Measurements from ENCODE around the gene C6orf89. TPM values are rescaled to one million over a fixed set of nuclear protein-coding genes. Genes with fewer than 3 reads are reported as not detected.

The C6orf89 gene
- total and polyA plus RNA-seq, 2 of the 13 experiments (the other 11 are each of a cell fraction or from before 2014, with no cell fraction given), result 22.1 to 32.2 TPM

- DNase-seq (ENCODE audit: low spot score) (no peak), FAIRE-seq (peak; percentile 36), ATAC-seq (no peak)
- H3K4me1 ChIP-seq (ENCODE audit: insufficient read depth, low read length), result peaks cover 14% of the 10 kb centered on the region
- intact Hi-C loops (cut with micrococcal nuclease; ENCODE audit: unreplicated experiment) (no loop called here), in situ Hi-C loops (cut with HindIII; ENCODE audit: extremely low pct_ligation_motif_present, low pct_unique_long_range_greater_than_20kb) (no loop called here)
- WGBS (ENCODE audit: low lambda C conversion rate), result 97% methylated on average over 2 of the region's 2 CpGs
- no peak for TF ChIP-seq AGO2 (optimal IDR thresholded peaks at IDR 0.05; ENCODE audit: low read depth, low read length)
- no peak for TF ChIP-seq POGZ (CRISPR knock-in tag; IDR thresholded peaks at IDR 0.05)
- TF ChIP-seq KAT8 (CRISPR knock-in tag; IDR thresholded peaks at IDR 0.05), result no peak
- TF ChIP-seq ZNF614 (CRISPR knock-in tag; IDR thresholded peaks at IDR 0.05; ENCODE audit: borderline replicate concordance), result no peak
- TF ChIP-seq FOXM1 (CRISPR knock-in tag; IDR thresholded peaks at IDR 0.05), result no peak
- TF ChIP-seq, protein P1, sequence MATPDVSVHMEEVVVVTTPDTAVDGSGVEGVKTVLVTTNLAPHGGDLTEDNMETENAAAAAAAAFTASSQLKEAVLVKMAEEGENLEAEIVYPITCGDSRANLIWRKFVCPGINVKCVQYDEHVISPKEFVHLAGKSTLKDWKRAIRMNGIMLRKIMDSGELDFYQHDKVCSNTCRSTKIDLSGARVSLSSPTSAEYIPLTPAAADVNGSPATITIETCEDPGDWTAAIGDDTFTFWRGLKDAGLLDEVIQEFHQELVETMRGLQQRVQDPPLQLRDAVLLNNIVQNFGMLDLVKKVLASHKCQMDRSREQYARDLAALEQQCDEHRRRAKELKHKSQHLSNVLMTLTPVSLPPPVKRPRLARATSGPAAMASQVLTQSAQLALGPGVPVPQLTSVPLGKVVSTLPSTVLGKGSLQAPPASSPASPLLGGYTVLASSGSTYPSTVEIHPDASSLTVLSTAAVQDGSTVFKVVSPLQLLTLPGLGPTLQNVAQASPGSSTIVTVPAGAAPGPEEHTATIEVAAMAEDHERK (CRISPR knock-in tag; IDR thresholded peaks at IDR 0.05; ENCODE audit: low read depth), result no peak
- TF ChIP-seq MXD3 (CRISPR knock-in tag; IDR thresholded peaks at IDR 0.05), result no peak
- TF ChIP-seq ADNP (CRISPR knock-in tag; IDR thresholded peaks at IDR 0.05), result no peak
- no peak for TF ChIP-seq ZNF317 (CRISPR knock-in tag; IDR thresholded peaks at IDR 0.05)
- TF ChIP-seq REXO4 (CRISPR knock-in tag; IDR thresholded peaks at IDR 0.05; ENCODE audit: borderline replicate concordance), result no peak
- no peak for TF ChIP-seq ZNF597 (CRISPR knock-in tag; IDR thresholded peaks at IDR 0.05)
- no TSS peak for BruUV-seq (replicated peaks)
- H3K4me3 ChIP-seq (replicated peaks in 1 of 3; ENCODE audit: insufficient read depth in 1 of 3, low read depth in 2 of 3, low read length in 3 of 3), result no peak overlapping the region
- H4K20me1 ChIP-seq (ENCODE audit: insufficient read depth, low read length), result no peaks in the 10 kb centered on the region
- no peaks in the 10 kb centered on the region for H3K79me2 ChIP-seq (ENCODE audit: insufficient read depth, low read length)
- ChIA-PET CTCF (ENCODE audit: low intra/inter-chr PET ratio, low total read pairs) (no interaction called here), POLR2A (no interaction called here)
- no peak overlapping the region for H3K27ac ChIP-seq (ENCODE audit: extremely low read length, insufficient read depth, low read length)
- H3K36me3 ChIP-seq (replicated peaks in 1 of 2; ENCODE audit: control insufficient read depth in 1 of 2, insufficient read depth in 2 of 2, low read length in 2 of 2), result peaks cover 11 to 59% of the 10 kb centered on the region in 2 experiments
- no peak overlapping the region for H3K9ac ChIP-seq (ENCODE audit: insufficient read depth, low read depth, low read length)
- H3K27me3 ChIP-seq (ENCODE audit: control insufficient read depth in 1 of 2, insufficient read depth in 2 of 2, low read length in 2 of 2), result no peaks in the 10 kb centered on the region
- no peak overlapping the region for H2AFZ ChIP-seq (ENCODE audit: low read length)
- H3K4me2 ChIP-seq (ENCODE audit: low read depth, low read length), result no peak overlapping the region
- H3K9me3 ChIP-seq (ENCODE audit: low read length), result no peaks in the 10 kb centered on the region
These were observed 30.4 kb downstream of the C6orf89 start for GRCh38 chr6:36916126-36916525.

Data from HepG2 (cell line).